CD4-positive, alpha-beta T cell treated with Interleukin-4 for 4 hours (primary cell): ENCODE results near the gene MIEF2.
A peak's percentile ranks its signal among the peaks of the same experiment; 100 is the strongest.
"Not testable (repeated sequence)": the region's sequence is repeated elsewhere in the genome, so short reads cannot be mapped to it uniquely, and the experiment has no call there.

Experiments used
- DNase-seq: peaks from one replicate; pipeline ENCODE4 v3.0.0-alpha.2; 2020

Gene MIEF2

DNA sequence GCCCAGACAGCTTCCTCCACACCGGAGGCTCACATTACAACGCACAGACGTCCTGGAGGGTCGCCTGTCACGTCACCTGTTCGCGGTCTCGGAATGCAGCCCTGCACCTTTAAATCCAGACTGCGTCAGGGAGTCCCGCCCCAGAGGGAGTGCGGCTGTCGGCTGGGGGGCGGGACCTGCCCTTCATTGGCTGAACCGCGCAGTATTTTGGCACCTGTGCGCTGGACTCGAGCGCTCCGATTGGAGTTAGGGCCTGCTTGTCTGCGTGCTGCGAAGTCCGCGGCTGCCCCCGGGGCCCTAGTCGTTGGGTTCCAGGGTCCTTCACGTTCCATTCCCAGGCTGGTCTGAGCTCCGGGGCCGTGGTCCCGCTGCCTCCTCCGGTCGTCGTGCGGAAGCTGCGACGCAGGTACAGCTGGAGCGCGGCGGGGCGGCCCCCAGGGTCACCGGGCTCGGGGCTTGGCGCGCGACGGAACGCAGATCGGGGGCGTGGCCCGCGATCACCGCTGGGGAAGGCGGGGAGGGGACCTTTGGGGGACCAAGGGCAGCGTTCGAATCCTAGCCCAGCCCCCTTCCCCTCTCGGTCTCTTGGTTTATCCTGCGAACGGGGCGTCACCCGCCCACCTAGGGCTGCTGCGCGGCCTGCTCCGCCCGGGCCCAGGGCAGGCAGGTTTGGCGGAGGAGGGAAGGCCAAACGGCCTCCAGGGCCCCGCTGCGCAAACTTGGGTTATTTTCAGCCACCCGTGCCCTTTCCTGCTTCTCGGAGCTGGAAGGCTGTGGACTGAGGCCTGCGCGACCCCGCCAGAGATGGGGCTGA lies at the start of gene MIEF2:
Gene MIEF2, plus strand, starts transcription at position 331 of the 814 bp plus-strand sequence. CDS start 2,059 bp downstream, outside the sequence.
- DNase-seq = peak; percentile 92

- no peak for DNase-seq
Observed at GRCh38 chr17:18213666-18214270, 46.7 kb upstream of the MIEF2 start.

GRCh38 chr17:18216906-18217305 lies 43.6 kb upstream of the MIEF2 start:
- not testable (repeated sequence) for DNase-seq

GRCh38 chr17:18217412-18218015 lies 42.9 kb upstream of the MIEF2 start:
- DNase-seq = peak; percentile 73

DNA sequence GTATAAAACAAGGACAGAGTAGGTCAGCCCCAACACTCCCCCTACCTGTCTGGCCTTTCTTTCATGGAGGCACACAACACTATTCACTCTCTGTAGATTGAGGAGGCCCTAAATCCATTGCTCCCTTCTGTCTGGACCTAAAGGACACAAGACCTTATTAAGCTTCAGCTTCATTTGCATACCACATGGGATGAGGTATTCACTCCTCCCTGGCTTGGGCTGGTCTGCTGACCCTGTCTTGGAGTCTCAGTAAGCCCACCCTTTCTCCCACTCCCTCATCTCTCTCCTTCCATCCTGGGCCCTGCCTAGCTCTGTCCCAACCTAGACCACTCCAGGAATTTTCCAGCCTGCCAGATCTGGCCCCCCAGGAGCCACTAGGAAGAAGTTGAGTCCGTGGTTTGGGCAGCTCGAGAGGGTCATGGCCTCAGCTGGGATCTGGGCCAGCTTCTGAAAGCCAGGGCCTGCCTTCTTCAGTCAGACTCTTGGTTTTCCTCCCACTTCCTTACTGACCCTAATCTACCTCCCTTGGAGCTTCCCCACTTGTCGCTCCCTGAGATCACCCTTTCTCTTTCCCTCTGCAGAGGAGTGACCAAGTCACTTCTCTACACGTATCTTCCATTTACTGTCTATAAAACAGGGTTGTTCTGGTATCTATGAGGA lies 41.6 kb upstream of the MIEF2 start:
- no peak for DNase-seq

DNA sequence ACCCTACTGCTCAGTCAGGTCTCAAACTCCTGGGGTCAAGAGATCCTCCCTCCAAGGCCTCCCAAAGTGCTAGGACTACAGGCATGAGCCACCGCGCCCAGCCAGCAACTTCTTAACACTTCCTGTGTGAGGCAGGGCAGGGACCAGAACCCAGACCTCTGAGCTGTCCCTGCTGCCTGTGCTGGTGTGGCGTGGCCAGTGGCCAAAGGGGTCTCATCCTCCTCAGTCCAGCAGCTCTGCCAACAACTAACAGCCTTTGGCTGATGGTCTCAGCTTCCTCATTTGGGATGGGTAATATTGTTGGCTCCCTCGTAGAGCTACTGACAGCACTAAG lies 36.4 kb upstream of the MIEF2 start:
- no peak for DNase-seq

DNA sequence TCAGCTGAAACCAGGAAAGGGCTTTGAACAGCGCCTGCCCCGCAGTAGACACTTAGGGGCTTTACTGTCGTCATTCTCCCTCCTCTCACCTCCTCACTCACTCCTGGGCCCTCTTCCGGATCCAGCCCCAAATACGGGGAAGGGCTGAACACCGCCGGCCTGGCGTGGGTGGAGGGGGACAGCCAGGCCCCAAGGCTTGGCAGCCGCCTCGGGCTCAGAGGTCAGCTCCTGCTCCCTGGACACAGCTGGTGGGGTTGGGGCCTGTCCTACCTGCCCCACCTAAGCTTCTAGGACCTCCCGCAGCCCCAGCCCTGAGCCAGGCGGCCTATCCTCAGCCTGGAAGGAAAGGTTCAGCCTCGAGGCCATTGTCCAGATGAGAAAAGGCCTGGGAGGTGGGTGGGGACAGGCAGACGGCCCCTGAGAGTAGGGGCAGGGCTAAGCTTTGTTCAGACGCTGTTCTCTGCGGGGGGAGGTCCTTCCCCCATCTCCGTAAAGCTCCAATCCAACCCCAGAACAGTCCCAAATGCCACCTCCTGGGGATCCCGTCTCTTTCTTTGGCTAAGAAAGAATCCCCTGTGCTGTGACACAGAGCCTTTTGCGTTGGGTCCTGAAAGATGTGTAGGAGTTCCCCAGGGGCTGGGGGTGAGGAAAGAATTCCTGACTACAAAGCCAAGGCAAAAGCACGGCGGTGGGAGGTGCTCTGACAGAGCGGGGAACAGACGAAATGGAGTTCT lies 35.9 kb upstream of the MIEF2 start:
- DNase-seq = no peak

DNA sequence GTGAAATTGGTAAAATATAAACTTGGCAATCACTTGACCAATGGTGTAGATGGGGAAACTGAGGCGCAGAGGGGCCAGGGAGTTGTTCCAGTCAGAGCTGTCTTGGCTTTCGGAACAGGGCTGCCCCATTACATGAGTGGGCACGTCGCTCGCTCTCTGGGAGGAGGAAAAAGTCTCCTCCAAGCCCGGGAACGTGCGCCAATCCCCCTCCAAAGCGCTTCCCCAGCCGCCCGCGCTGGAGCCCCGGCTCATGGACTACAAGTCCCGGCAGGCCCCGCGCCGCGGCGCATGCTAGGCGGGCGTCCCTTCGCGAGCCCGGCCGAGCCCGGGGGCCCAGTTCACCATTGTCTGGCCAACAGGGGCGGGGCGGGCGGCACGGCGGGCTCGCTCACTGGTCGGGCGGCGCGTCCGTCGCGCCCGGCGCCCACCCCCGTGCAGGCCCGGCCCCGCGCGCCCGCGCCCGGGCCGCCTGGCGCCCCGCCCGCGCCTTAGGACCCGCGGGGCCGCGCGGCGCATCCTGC lies 35.3 kb upstream of the MIEF2 start, which contains the start of gene LLGL1:
Gene LLGL1, plus strand, starts transcription at position 515 of the 521 bp plus-strand sequence. CDS start 48 bp downstream, outside the sequence.
- DNase-seq = peak; percentile 94

DNA sequence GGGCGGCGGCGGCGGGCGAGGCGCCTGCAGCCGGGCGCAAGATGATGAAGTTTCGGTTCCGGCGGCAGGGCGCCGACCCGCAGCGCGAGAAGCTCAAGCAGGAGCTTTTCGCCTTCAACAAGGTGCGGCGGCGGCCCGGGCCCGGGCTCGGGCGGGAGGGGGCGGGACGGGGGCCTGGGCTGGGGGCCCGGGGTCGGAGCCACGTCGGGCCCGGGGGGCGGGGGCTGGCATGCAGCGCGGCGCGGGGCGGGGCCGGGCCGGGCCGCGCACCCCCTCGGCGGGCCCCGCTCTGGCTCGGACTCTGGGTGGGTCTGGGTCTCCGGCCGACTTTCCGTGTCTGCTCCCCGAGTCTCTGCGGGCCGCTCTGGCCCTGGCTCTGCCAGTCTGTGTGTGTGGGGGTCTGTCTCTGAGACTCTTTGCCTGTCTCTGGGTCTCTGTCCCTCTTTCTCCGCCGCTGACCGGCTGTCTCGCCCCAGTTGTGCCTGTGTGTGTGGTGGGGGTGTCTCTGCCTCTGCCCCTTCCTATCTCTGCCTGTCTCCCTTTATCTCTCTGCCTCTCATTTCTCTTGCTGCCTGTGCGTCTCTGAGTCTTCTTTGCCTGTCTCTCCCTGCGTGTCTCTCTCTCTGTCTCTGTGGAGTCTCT lies 34.7 kb upstream of the MIEF2 start:
- DNase-seq = no peak

DNA sequence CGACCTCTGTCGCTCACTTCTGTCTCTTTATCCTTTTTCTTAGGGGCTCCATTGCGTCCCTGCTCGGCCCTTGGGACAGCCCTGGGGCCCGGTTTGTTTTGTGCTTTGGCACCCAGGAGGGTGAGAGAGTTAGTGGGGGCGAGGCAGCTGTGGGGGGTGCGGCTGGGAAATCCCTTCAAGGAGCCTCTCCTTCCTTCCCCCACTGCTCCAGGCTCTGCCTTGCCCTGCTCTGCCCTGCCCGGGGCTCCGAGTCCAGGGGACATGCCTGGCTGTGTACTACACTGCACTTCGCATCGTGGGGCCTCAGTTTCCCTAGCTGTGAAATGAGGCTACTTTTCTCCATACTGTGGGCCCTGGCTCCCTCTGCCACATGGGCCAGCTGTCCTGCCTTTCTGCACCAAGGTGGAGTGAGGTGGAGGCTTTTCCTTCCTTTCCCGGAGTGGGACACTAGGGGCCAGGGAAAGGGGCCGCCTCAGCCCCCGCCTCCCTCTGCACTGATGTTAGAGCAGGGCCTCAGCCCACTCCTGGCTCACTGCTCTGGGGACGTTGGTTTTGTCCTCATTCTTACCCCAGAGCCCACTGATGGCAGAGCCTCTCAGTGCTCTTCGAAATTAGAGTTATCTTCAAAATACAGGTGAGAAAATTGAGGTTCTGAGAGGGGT lies 34.0 kb upstream of the MIEF2 start:
- DNase-seq = no peak

DNA sequence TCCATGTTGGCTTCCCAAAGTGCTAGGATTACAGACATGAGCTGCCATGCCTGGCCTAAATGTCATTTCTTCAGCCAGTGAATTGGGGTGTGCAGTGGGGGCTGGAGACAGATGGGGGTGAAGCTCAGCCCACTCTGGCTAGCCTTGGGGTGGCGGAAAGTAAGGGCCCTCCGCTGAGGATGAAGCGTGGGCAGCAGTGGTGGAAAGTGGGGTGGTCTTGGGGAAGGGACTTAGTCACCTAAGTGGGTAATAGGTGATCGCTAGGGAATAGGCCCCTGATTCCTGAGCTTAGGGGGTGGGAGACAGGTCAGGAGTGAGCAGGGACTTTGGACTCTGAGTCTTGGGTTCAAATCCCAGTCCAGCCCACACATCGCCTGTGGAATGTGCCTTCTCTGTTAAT lies 32.8 kb upstream of the MIEF2 start:
- no peak for DNase-seq

GRCh38 chr17:18228176-18228682 lies 32.2 kb upstream of the MIEF2 start:
- DNase-seq = no peak

GRCh38 chr17:18229254-18229653 lies 31.2 kb upstream of the MIEF2 start:
- DNase-seq = no peak

- no peak for DNase-seq
Observed at GRCh38 chr17:18229771-18230170, 30.7 kb upstream of the MIEF2 start.

DNA sequence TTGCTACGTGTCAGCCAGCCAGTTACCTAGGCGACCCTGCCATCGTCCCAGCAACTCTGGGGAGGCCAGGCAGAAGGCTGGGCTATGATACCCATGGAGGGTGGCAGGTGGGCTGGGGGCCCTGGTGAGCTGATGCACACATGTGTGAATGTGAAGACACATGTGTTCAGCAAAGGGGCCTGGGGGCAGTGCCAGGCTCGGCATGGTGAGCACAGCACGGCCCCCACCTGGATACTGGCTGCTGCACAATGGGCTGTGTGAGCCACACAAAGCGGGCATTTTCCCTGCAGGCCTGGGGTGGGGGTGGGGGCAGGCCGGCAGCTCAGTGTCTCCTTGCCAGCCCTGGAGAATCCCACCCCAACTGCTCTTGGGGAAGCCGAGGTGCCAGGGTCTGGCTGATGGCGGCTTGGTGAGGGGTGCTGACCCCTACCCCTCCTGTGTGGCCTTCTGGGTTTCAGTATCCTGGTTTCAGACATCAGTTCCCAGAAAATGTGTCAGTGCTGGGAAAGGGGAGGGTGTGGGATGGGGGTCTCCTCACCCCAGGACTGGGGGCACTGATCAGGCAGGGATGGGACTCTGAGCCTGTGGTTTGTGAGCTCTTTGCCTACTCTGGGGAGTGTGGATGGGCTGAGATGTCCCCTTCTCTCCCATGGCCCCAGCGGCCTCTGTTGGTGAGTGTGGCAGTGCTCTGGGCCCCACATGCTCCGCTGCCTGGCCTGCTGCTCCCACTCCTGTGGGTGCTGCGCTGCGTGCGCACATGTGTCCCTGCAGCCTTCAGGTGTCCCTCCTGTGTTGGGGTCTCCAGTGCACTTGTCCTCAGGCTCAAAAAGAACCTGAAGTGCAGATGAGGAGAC lies 29.9 kb upstream of the MIEF2 start:
- DNase-seq = no peak

DNA sequence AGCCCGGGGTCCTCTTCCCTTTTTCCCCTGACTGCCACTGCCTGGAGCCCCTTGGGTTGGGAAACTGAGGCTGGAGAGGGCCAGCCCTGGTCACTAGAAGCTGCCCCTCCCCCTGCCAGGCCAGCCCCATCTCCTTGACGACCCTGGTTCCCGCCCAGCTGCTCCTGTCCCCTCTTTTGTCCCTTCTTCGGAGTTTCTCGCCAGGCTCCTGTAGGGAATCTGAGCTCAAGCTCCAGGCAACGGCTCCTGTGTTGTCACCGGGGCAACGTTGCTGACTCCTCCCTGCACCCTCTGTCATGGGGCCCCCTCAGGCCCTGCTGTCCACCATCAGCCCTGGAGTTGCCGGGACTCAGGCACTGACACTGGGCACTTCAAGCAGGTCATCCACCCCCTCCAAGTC lies 29.3 kb upstream of the MIEF2 start:
- DNase-seq = no peak

DNA sequence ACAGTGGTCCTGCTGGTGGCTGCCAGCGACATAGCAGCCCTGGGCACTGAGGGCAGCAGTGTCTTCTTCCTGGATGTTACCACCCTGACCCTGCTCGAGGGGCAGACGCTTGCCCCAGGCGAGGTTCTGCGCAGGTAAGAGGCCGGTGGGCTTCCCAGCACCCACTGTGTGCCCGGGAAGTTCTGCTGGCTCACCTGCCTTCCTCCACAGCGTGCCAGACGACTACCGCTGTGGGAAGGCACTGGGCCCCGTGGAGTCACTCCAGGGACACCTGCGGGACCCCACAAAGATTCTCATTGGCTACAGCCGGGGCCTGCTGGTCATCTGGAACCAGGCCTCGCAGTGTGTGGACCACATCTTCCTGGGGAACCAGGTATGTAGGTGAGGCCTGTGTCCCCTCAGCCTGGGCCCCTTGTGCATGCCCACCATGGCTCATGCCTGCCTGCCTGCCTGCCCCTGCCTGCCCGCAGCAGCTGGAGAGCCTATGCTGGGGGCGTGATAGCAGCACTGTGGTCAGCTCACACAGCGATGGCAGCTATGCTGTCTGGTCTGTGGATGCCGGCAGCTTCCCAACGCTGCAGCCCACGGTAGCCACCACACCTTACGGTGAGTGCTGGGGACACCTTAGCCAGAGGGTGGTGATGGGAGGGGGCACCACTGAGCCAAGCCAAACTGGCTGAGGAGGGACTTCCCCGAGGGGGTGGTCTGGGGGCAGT lies 26.5 kb upstream of the MIEF2 start:
- DNase-seq = no peak

DNA sequence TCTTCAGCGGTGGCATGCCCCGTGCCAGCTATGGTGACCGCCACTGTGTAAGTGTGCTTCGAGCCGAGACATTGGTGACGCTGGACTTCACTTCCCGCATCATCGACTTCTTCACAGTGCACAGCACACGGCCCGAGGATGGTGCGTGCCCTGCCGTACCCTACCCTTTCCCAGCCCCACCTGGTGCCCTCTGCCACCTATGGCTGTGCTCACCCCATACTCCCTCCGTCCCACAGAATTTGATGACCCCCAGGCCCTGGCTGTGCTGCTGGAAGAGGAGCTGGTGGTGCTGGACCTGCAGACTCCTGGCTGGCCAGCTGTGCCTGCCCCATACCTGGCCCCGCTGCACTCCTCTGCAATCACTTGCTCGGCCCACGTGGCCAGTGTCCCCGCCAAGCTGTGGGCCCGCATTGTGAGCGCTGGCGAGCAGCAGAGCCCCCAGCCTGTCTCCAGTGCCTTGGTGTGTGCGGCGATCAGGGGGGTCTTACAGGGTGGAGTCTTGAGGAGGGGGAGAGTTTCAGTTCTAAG lies 25.5 kb upstream of the MIEF2 start:
- DNase-seq = no peak

DNA sequence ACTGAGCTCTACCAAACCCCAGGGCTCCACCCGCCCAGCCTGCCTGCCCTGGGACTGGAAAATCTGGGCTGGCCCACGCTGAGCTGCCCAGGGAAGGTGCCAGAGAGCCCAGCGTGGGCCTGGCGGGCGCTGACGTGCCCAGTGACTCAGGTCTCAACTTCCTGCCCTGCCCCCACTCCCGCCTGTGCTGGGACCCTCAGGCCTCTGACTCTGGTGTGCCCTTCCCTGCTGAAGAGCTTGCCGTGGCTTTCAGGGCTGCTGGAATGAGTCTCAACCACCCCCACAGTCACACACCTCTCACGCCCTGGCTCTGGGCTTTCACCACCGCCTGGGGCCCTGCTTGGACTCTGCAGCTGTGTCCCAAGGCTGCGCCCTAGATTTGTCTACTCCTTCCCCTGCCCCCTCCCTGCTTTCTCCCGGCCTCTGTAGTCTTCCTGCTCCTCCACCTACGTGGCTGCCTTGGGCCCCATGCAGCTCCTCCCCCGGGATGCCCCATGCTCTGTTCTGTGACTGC lies 24.7 kb upstream of the MIEF2 start:
- DNase-seq = no peak
